Inflammatory macrophage treated with lipopolysaccharide for 1 hour (primary cell): Measurements from ENCODE around the gene ENTPD6.

Experiments
- DNase-seq, 2 donors: peaks; one replicate each; pipeline ENCODE4 v3.0.0-alpha.2; 2020 to 2022

ENTPD6 gene

GRCh38 chr20:25188218-25188617, 7.3 kb upstream of the ENTPD6 start:
- no peak for DNase-seq

GRCh38 chr20:25191051-25191450, 4.5 kb upstream of the ENTPD6 start:
- no peak for DNase-seq

GRCh38 chr20:25191689-25192088, 3.8 kb upstream of the ENTPD6 start:
- DNase-seq = no peak

- peak; percentile 20 to 25 for DNase-seq
Observed at GRCh38 chr20:25193843-25194242, 1.7 kb upstream of the ENTPD6 start.

GRCh38 chr20:25194333-25194972, 1.1 kb upstream of the ENTPD6 start:
- DNase-seq = no peak

GRCh38 chr20:25195962-25196785, 662 bp downstream of the ENTPD6 start:
- no peak for DNase-seq

- no peak for DNase-seq
Observed at GRCh38 chr20:25196786-25197120, 1.2 kb downstream of the ENTPD6 start.

- DNase-seq = no peak
Observed at GRCh38 chr20:25197183-25197869, 1.8 kb downstream of the ENTPD6 start.

GRCh38 chr20:25197870-25198190, 2.3 kb downstream of the ENTPD6 start:
- DNase-seq = no peak

GRCh38 chr20:25198663-25199383, 3.3 kb downstream of the ENTPD6 start:
- DNase-seq = no peak

GRCh38 chr20:25199473-25200260, 4.2 kb downstream of the ENTPD6 start:
- no peak for DNase-seq

GRCh38 chr20:25203089-25203488, 7.6 kb downstream of the ENTPD6 start:
- no peak for DNase-seq

- DNase-seq = peak; percentile 70 to 83
Observed at GRCh38 chr20:25203871-25204320, 8.4 kb downstream of the ENTPD6 start.

- DNase-seq = peak; percentile 52 to 70
Observed at GRCh38 chr20:25204550-25205276, 9.2 kb downstream of the ENTPD6 start.

- no peak for DNase-seq
Observed at GRCh38 chr20:25205277-25206062, 10.0 kb downstream of the ENTPD6 start.

- DNase-seq = no peak
Observed at GRCh38 chr20:25206063-25206403, 10.5 kb downstream of the ENTPD6 start.

- DNase-seq = no peak
Observed at GRCh38 chr20:25206548-25206947, 11.0 kb downstream of the ENTPD6 start.

GRCh38 chr20:25207149-25207959, 11.8 kb downstream of the ENTPD6 start:
- DNase-seq = no peak

GRCh38 chr20:25207960-25208534, 12.5 kb downstream of the ENTPD6 start:
- DNase-seq = no peak

GRCh38 chr20:25209400-25209799, 13.9 kb downstream of the ENTPD6 start:
- no peak for DNase-seq
